Measurements from ENCODE around the gene TRAPPC6A. TPM values are rescaled to one million over a fixed set of nuclear protein-coding genes. Genes with fewer than 3 reads are reported as not detected.

Gene TRAPPC6A
- polyA plus RNA-seq, 2 donors, result 25.9 to 26.4 TPM

DNA sequence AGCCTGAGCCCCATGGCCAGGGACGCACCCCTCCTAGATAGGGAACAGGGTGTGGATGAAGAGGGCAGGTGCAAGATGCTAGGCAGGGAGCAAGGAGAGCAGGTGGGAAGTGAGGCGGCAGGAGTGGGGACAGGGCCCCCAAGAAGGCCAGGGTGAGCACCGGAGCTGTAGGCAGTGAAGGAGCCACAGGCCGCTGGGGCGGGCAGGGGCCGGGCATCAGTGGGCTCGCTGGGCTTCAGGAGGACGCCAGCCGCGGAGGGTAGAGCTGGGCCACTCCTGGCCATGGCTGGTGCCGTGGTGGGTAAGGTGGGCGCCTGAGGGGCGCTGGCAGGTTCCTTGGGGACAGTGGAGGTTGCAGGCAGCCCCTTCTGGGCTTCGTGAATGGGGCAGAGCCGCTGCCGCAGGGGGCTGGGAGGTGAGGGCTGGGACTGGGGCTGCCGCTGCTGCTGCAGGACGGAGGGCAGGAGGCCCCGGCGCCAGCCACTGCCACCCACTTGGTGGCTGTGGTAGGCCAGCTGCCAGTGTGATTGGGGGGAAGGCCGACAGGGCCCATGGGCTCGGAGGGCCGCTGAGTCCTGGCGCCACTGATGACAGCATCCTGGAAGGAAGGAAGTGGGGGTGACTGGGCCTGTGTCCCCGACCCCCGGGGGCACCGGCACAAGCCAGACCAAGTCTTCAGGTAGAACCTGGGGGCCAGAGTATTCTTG, 19.4 kb downstream of the TRAPPC6A start:
- H3K36me3 ChIP-seq (ENCODE audit: control insufficient read depth in 2 of 2, insufficient read depth in 2 of 2, low read length in 1 of 2), result no peaks in the 10 kb centered on the region
- H3K9me3 ChIP-seq (ENCODE audit: control insufficient read depth in 2 of 2, insufficient read depth in 1 of 2, low read depth in 1 of 2, low read length in 1 of 2), result no peaks in the 10 kb centered on the region
- 78 to 80% methylated on average over 26 to 27 of the region's 27 CpGs for WGBS, 2 donors
- H3K27ac ChIP-seq (ENCODE audit: low read depth in 2 of 2, low read length in 1 of 2), result no peak overlapping the region
- H3K4me1 ChIP-seq (ENCODE audit: control insufficient read depth in 2 of 2, insufficient read depth in 2 of 2, low read length in 1 of 2), result peaks cover 15 to 54% of the 10 kb centered on the region in 2 donors
- no peaks in the 10 kb centered on the region for H3K27me3 ChIP-seq (ENCODE audit: control insufficient read depth in 1 of 2, insufficient read depth in 2 of 2, low read length in 2 of 2)
- H3K4me3 ChIP-seq (ENCODE audit: low read depth in 1 of 2, low read length in 2 of 2), result no peak overlapping the region

DNA sequence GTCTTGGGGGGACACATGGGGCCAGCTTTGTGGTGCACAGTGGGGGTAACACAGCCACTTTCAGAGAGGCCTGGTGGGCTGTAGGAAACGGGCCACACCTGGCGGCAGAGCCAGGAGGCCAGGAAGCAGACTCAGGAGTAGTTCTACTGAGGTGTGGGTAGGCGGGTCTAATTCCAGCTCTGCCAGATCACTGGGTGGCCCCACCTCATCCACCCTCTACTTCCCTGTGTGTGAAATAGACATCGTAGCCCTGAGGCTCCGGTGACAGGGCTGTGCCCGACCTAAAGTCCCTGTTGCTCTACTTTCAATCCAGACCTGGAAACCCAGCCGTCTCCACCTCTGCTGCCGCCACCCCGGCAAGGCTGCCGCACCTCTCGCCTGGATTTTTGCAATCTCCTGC, 21.3 kb downstream of the TRAPPC6A start:
- Histone ChIP-seq H3K4me1 (ENCODE audit: control insufficient read depth in 2 of 2, insufficient read depth in 2 of 2, low read length in 1 of 2) (peaks cover 21 to 57% of the 10 kb centered on the region in 2 donors), H3K27ac (ENCODE audit: low read depth in 2 of 2, low read length in 1 of 2) (peak overlapping the region; percentile 74 to 82), H3K36me3 (ENCODE audit: control insufficient read depth in 2 of 2, insufficient read depth in 2 of 2, low read length in 1 of 2) (no peaks in the 10 kb centered on the region), H3K27me3 (ENCODE audit: control insufficient read depth in 1 of 2, insufficient read depth in 2 of 2, low read length in 2 of 2) (no peaks in the 10 kb centered on the region), H3K9me3 (ENCODE audit: control insufficient read depth in 2 of 2, insufficient read depth in 1 of 2, low read depth in 1 of 2, low read length in 1 of 2) (peaks cover 0 to 3% of the 10 kb centered on the region in 2 donors), H3K4me3 (ENCODE audit: low read depth in 1 of 2, low read length in 2 of 2) (no peak overlapping the region)
- 50 to 51% methylated on average over 11 of the region's 11 CpGs for WGBS, 2 donors

DNA sequence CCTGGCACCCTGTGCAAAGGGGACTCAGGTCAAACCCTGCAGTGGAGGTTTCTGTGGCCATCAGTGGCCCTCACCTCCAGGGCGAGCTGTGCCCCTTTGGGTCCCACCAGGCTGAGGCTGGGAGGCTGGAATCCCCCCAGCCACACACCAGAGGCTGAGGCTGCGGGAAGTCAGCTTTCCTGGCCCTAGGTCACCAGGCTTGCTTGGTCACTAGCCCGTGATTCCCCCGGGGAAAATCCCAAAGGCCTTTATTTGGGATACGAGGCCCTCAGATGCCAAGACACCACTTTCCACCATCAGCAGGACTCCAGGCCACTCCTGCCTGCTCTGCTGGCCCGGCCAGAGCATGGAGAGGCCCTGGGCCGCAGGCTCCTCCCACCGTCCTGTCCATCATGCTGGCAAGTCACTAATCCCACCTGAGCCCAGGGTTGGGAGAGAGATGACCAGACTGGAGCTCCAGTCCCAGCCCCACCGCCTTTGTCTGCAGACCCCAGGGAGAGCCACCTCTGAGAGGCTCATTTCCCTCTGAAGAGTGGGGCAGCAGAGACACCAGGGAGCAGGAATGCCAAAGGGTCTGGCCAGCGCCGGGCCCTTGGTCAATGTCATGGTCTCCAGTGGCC, 21.9 kb downstream of the TRAPPC6A start:
- peaks cover 16 to 57% of the 10 kb centered on the region in 2 donors for H3K4me1 ChIP-seq (ENCODE audit: control insufficient read depth in 2 of 2, insufficient read depth in 2 of 2, low read length in 1 of 2)
- WGBS, 2 donors, result 77 to 79% methylated on average over 11 of the region's 11 CpGs
- no peaks in the 10 kb centered on the region for H3K27me3 ChIP-seq (ENCODE audit: control insufficient read depth in 1 of 2, insufficient read depth in 2 of 2, low read length in 2 of 2)

GRCh38 chr19:45154064-45154827, 23.8 kb downstream of the TRAPPC6A start:
- Histone ChIP-seq H3K4me3 (ENCODE audit: low read depth in 1 of 2, low read length in 2 of 2) (no peak overlapping the region), H3K4me1 (ENCODE audit: control insufficient read depth in 2 of 2, insufficient read depth in 2 of 2, low read length in 1 of 2) (peaks cover 16 to 48% of the 10 kb centered on the region in 2 donors), H3K9me3 (ENCODE audit: control insufficient read depth in 2 of 2, insufficient read depth in 1 of 2, low read depth in 1 of 2, low read length in 1 of 2) (peaks cover 0 to 3% of the 10 kb centered on the region in 2 donors), H3K27me3 (ENCODE audit: control insufficient read depth in 1 of 2, insufficient read depth in 2 of 2, low read length in 2 of 2) (no peaks in the 10 kb centered on the region), H3K27ac (ENCODE audit: low read depth in 2 of 2, low read length in 1 of 2) (peak overlapping the region in 1 of 2 donors; percentile 9), H3K36me3 (ENCODE audit: control insufficient read depth in 2 of 2, insufficient read depth in 2 of 2, low read length in 1 of 2) (no peaks in the 10 kb centered on the region)
- 45 to 49% methylated on average over 19 of the region's 19 CpGs for WGBS, 2 donors

More for the DNA sequence above, 21.9 kb downstream of the TRAPPC6A start:
- Histone ChIP-seq H3K9me3 (ENCODE audit: control insufficient read depth in 2 of 2, insufficient read depth in 1 of 2, low read depth in 1 of 2, low read length in 1 of 2) (peaks cover 0 to 3% of the 10 kb centered on the region in 2 donors), H3K36me3 (ENCODE audit: control insufficient read depth in 2 of 2, insufficient read depth in 2 of 2, low read length in 1 of 2) (no peaks in the 10 kb centered on the region), H3K27ac (ENCODE audit: low read depth in 2 of 2, low read length in 1 of 2) (peak overlapping the region; percentile 74 to 82), H3K4me3 (ENCODE audit: low read depth in 1 of 2, low read length in 2 of 2) (no peak overlapping the region)

DNA sequence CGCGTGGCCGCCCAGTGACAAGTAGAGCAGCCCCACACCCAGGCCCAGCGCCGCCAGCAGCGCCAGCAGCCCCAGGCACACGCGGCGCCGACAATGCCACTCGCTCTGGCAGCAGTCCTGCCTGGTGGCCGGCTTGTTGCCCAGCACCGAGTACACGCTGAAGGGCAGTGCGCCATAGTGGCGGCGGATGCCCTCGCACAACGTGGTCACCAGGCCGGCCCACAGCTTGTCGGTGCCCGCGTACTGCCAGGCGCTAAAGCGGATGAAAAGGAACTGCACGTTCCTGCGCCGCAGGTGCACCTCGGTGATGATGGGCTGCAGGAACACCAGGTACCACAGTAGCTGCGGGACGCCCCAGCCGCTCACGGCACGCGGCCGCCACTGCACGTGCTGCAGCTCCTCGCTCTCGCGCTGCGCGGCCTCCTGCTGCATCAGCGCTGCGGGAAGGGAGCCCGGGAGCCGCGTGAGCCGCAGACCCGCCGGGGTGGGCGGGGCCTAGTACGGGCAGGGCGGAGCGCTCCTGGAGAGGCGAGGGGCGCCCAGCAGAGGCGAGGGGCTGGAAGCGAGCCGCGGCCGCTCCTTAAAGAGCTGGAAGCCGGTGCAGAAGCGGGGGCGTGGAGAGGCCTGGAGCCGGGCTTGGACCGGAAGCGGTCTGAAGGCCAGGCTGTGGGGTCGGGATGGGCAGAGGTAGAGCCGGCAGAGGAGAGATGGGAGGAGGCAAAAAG, 24.5 kb downstream of the TRAPPC6A start:
- Histone ChIP-seq H3K4me3 (ENCODE audit: low read depth in 1 of 2, low read length in 2 of 2) (peak overlapping the region; percentile 20 to 30), H3K9me3 (ENCODE audit: control insufficient read depth in 2 of 2, insufficient read depth in 1 of 2, low read depth in 1 of 2, low read length in 1 of 2) (peaks cover 0 to 3% of the 10 kb centered on the region in 2 donors), H3K36me3 (ENCODE audit: control insufficient read depth in 2 of 2, insufficient read depth in 2 of 2, low read length in 1 of 2) (peaks cover 0 to under 1% of the 10 kb centered on the region in 2 donors), H3K4me1 (ENCODE audit: control insufficient read depth in 2 of 2, insufficient read depth in 2 of 2, low read length in 1 of 2) (peaks cover 16 to 48% of the 10 kb centered on the region in 2 donors), H3K27me3 (ENCODE audit: control insufficient read depth in 1 of 2, insufficient read depth in 2 of 2, low read length in 2 of 2) (no peaks in the 10 kb centered on the region), H3K27ac (ENCODE audit: low read depth in 2 of 2, low read length in 1 of 2) (no peak overlapping the region)
- WGBS, 2 donors, result 2 to 4% methylated on average over 57 to 69 of the region's 69 CpGs

DNA sequence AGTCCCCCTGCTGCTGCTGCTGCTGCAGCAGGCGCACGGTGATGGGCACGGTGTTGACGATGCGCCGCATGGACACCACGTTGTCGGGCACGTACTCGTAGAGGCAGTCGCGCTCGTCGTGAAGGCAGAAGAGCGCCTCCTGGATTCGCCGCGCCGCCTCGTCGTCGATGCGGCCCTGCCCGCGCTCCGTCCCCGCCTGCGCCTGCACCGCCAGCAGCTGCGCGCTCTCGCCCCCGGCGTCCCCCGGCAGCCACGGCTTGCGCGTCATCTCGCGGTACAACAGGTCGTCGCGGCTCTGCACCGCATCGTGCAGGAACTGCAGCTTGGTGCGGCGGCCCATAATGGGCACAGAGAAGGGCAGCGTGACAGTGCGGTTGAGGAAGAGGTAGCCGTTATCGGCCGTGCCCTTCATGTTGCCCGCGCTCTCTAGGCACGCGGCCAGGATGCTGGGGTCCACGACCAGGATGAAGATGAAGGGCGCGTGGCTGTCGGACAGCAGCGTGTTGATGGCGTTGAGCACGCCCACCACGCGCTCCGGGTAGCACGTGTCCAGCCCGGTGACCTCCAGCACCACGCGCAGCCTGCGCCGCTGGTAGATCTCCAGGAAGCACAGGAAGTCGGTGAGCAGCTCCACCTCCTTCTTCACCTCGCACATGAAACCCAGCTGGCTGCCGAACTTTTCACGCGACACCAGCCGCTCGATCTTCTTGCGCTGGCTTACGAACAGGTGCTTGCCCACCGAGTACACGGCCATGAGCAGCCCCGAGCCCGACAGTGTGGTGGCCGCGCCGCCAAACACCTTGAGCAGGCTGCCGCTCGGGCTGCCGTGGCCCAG, 25.3 kb downstream of the TRAPPC6A start:
- Histone ChIP-seq H3K27me3 (ENCODE audit: control insufficient read depth in 1 of 2, insufficient read depth in 2 of 2, low read length in 2 of 2) (no peaks in the 10 kb centered on the region), H3K27ac (ENCODE audit: low read depth in 2 of 2, low read length in 1 of 2) (no peak overlapping the region), H3K9me3 (ENCODE audit: control insufficient read depth in 2 of 2, insufficient read depth in 1 of 2, low read depth in 1 of 2, low read length in 1 of 2) (peaks cover 0 to 3% of the 10 kb centered on the region in 2 donors), H3K4me1 (ENCODE audit: control insufficient read depth in 2 of 2, insufficient read depth in 2 of 2, low read length in 1 of 2) (peaks cover 16 to 48% of the 10 kb centered on the region in 2 donors), H3K36me3 (ENCODE audit: control insufficient read depth in 2 of 2, insufficient read depth in 2 of 2, low read length in 1 of 2) (peaks cover 0 to 5% of the 10 kb centered on the region in 2 donors), H3K4me3 (ENCODE audit: low read depth in 1 of 2, low read length in 2 of 2) (peak overlapping the region; percentile 20 to 30)
- WGBS, 2 donors, result 4 to 7% methylated on average over 84 to 91 of the region's 91 CpGs

- no peak overlapping the region for H3K4me3 ChIP-seq (ENCODE audit: low read depth in 1 of 2, low read length in 2 of 2)
These were observed 26.1 kb downstream of the TRAPPC6A start for GRCh38 chr19:45151821-45152503.

DNA sequence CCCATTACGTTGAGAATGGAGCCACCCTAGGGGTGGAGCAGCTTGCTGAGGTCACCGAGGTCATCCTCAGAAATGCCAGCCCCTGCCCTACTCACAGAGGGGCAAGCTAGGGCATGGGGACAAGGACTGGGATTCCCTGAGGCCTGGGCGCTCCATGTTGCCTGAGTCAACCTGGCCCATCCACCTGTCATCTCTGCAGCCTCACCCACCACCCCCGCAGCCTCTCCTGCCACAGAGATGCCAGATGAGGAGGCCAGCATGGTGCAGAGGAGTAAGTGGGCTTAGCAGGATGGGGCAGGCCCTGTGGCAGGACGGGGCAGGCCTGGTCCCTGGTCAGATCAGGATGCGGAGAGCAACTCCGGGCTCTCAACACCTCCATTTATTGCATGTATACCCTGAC, 26.7 kb downstream of the TRAPPC6A start:
- no peaks in the 10 kb centered on the region for H3K27me3 ChIP-seq (ENCODE audit: control insufficient read depth in 1 of 2, insufficient read depth in 2 of 2, low read length in 2 of 2)
- WGBS, 2 donors, result 50 to 72% methylated on average over 7 of the region's 7 CpGs

More at GRCh38 chr19:45151821-45152503, 26.1 kb downstream of the TRAPPC6A start:
- no peaks in the 10 kb centered on the region for H3K27me3 ChIP-seq (ENCODE audit: control insufficient read depth in 1 of 2, insufficient read depth in 2 of 2, low read length in 2 of 2)
- H3K4me1 ChIP-seq (ENCODE audit: control insufficient read depth in 2 of 2, insufficient read depth in 2 of 2, low read length in 1 of 2), result peaks cover 16 to 44% of the 10 kb centered on the region in 2 donors
- H3K9me3 ChIP-seq (ENCODE audit: control insufficient read depth in 2 of 2, insufficient read depth in 1 of 2, low read depth in 1 of 2, low read length in 1 of 2), result peaks cover 0 to 3% of the 10 kb centered on the region in 2 donors
- 22 to 26% methylated on average over 56 to 64 of the region's 64 CpGs for WGBS, 2 donors
- no peak overlapping the region for H3K27ac ChIP-seq (ENCODE audit: low read depth in 2 of 2, low read length in 1 of 2)
- H3K36me3 ChIP-seq (ENCODE audit: control insufficient read depth in 2 of 2, insufficient read depth in 2 of 2, low read length in 1 of 2), result peaks cover 0 to 8% of the 10 kb centered on the region in 2 donors

More for the DNA sequence above, 26.7 kb downstream of the TRAPPC6A start:
- Histone ChIP-seq H3K9me3 (ENCODE audit: control insufficient read depth in 2 of 2, insufficient read depth in 1 of 2, low read depth in 1 of 2, low read length in 1 of 2) (peaks cover 0 to 3% of the 10 kb centered on the region in 2 donors), H3K27ac (ENCODE audit: low read depth in 2 of 2, low read length in 1 of 2) (no peak overlapping the region), H3K36me3 (ENCODE audit: control insufficient read depth in 2 of 2, insufficient read depth in 2 of 2, low read length in 1 of 2) (peaks cover 0 to 13% of the 10 kb centered on the region in 2 donors), H3K4me1 (ENCODE audit: control insufficient read depth in 2 of 2, insufficient read depth in 2 of 2, low read length in 1 of 2) (peaks cover 16 to 39% of the 10 kb centered on the region in 2 donors), H3K4me3 (ENCODE audit: low read depth in 1 of 2, low read length in 2 of 2) (no peak overlapping the region)
